ENCODE measurements around the gene RGS17. TPM values are rescaled to one million over a fixed set of nuclear protein-coding genes. Genes with fewer than 3 reads are reported as not detected.
"Not testable (repeated sequence)": the region's sequence is repeated elsewhere in the genome, so short reads cannot be mapped to it uniquely, and the experiment has no call there.

The RGS17 gene
- total RNA-seq, 2 donors from 2014 or later: 0.28 TPM; not detected in 1

- no peak for TF ChIP-seq CTCF (IDR thresholded peaks at IDR 0.05)
- Histone ChIP-seq H3K27me3 (no peaks in the 10 kb centered on the region), H3K36me3 (peaks cover 29% of the 10 kb centered on the region), H3K9me3 (no peaks in the 10 kb centered on the region), H3K27ac (no peak overlapping the region), H3K4me3 (no peak overlapping the region), H3K4me1 (no peaks in the 10 kb centered on the region)
- no peak for DNase-seq (ENCODE audit: low spot score)
Observed at GRCh38 chr6:152975204-152975915, 155.7 kb downstream of the RGS17 start.

- Histone ChIP-seq H3K9me3 (no peaks in the 10 kb centered on the region), H3K27me3 (no peaks in the 10 kb centered on the region), H3K27ac (no peak overlapping the region), H3K36me3 (peaks cover 37% of the 10 kb centered on the region), H3K4me3 (no peak overlapping the region), H3K4me1 (no peaks in the 10 kb centered on the region)
- TF ChIP-seq CTCF (IDR thresholded peaks at IDR 0.05): no peak
- DNase-seq (ENCODE audit: low spot score): no peak
Observed at GRCh38 chr6:152973916-152974315, 157.2 kb downstream of the RGS17 start.

GRCh38 chr6:152969688-152970418, 161.2 kb downstream of the RGS17 start:
- no peak for TF ChIP-seq CTCF (IDR thresholded peaks at IDR 0.05)
- Histone ChIP-seq H3K36me3 (peaks cover 34% of the 10 kb centered on the region), H3K27me3 (no peaks in the 10 kb centered on the region), H3K9me3 (no peaks in the 10 kb centered on the region), H3K4me1 (no peaks in the 10 kb centered on the region), H3K27ac (no peak overlapping the region), H3K4me3 (no peak overlapping the region)
- no peak for DNase-seq (ENCODE audit: low spot score)

GRCh38 chr6:152966168-152966894, 164.8 kb downstream of the RGS17 start:
- not testable (repeated sequence) for H3K27ac ChIP-seq; H3K4me3 ChIP-seq; H3K9me3 ChIP-seq; H3K4me1 ChIP-seq; H3K27me3 ChIP-seq; DNase-seq (ENCODE audit: low spot score)
- H3K36me3 ChIP-seq: peaks cover 17% of the 10 kb centered on the region

- TF ChIP-seq CTCF (IDR thresholded peaks at IDR 0.05): no peak
- no peak for DNase-seq (ENCODE audit: low spot score)
- H3K9me3 ChIP-seq: peaks cover 0 to 7% of the 10 kb centered on the region in 2 donors
- no peaks in the 10 kb centered on the region for H3K36me3 ChIP-seq
- no peaks in the 10 kb centered on the region for H3K27me3 ChIP-seq
- H3K4me1 ChIP-seq: no peaks in the 10 kb centered on the region
- H3K4me3 ChIP-seq: no peak overlapping the region
- H3K27ac ChIP-seq: no peak overlapping the region
Observed at GRCh38 chr6:152959333-152959732, 171.7 kb downstream of the RGS17 start.

- TF ChIP-seq CTCF (IDR thresholded peaks at IDR 0.05): no peak
- H3K4me3 ChIP-seq: no peak overlapping the region
Observed at GRCh38 chr6:152957796-152958195, 173.3 kb downstream of the RGS17 start.

More at GRCh38 chr6:152957796-152958195, 173.3 kb downstream of the RGS17 start:
- Histone ChIP-seq H3K4me1 (no peaks in the 10 kb centered on the region), H3K36me3 (no peaks in the 10 kb centered on the region), H3K27ac (no peak overlapping the region), H3K27me3 (no peaks in the 10 kb centered on the region), H3K9me3 (peaks cover 0 to 7% of the 10 kb centered on the region in 2 donors)
- DNase-seq (ENCODE audit: low spot score): no peak
